Psoas muscle (tissue), 8 donors: Measurements from ENCODE around the gene SPATS2L. TPM values are rescaled to one million over a fixed set of nuclear protein-coding genes. Genes with fewer than 3 reads are reported as not detected.
"Not testable (repeated sequence)": the region's sequence is repeated elsewhere in the genome, so short reads cannot be mapped to it uniquely, and the experiment has no call there.

Source experiments
- ATAC-seq, 4 donors: fragments of 200-7000 bp; cut with Tn5 transposase; one replicate each; pipeline ENCODE4 v1.9.1; 2020; ENCODE audit warnings: moderate library complexity in 3 of 4, mild to moderate bottlenecking in 2 of 4
- DNase-seq, 2 donors: peaks; one replicate each; pipeline ENCODE4 v3.0.0-alpha.2; 2020
- H3K27ac ChIP-seq: fragments of 200-600 bp; one replicate; pipeline ENCODE4 v1.8.0; 2022
- H3K27me3 ChIP-seq, 3 donors: fragments of 200-600 bp in 1 of 3; one replicate each; pipeline versions ENCODE4 v1.6.1 to v1.8.0; 2013 to 2022; ENCODE audit warnings: low read length in 2 of 3, mild to moderate bottlenecking in 2 of 3, moderate library complexity in 1 of 3; ENCODE audit not compliant: insufficient read depth in 3 of 3
- H3K36me3 ChIP-seq, 2 donors: fragments of 200-600 bp in 1 of 2; one replicate each; pipeline versions ENCODE4 v1.6.1 to v1.8.0; 2013 to 2022; ENCODE audit warnings: low read depth in 1 of 2, mild to moderate bottlenecking in 1 of 2, moderate library complexity in 1 of 2; ENCODE audit not compliant: insufficient read depth in 1 of 2
- H3K4me1 ChIP-seq: fragments of 200-600 bp; one replicate; pipeline ENCODE4 v1.8.0; 2022
- H3K4me3 ChIP-seq: fragments of 200-600 bp; one replicate; pipeline ENCODE4 v1.8.0; 2022; ENCODE audit warnings: mild to moderate bottlenecking
- H3K9me3 ChIP-seq: fragments of 200-600 bp; one replicate; pipeline ENCODE4 v1.8.0; 2022
- WGBS, 3 donors: extraction: QIAGEN DNeasy Blood & Tissue Kit; methylation state at CpG; one replicate each; pipeline versions ENCODE4 v1.1.6 to v1.1.7; 2013; 5-methylcytosine and 5-hydroxymethylcytosine counted together
- intact Hi-C, 2 donors: fragments of 100-400 bp; cut with DNase I; formaldehyde crosslinking; loops; one replicate each; pipeline versions ENCODE4 v1.11.0 to v1.14.2; 2022
- polyA plus RNA-seq, 3 donors: library from polyadenylated mRNA; stranded (reverse); fragments of 200-250 nt; gene quantifications; one replicate each; pipeline ENCODE4 v1.2.3, GENCODE V29; 2013
- total RNA-seq, 4 donors: library from RNA; stranded (reverse); fragmentation: NEBNext Ultra II Directional in 2 of 4; extraction: Animal tissue kit (Norgen Biotek cat#: 25700) in 2 of 4; gene quantifications; one replicate each; pipeline versions ENCODE4 v1.2.1 to v1.2.4, GENCODE V29; 2021 to 2023
- TF ChIP-seq, protein P1 (sequence below): fragments of 200-600 bp; IDR thresholded peaks from one replicate; pipeline ENCODE4 v1.8.0; 2022; ENCODE audit warnings: antibody characterized with exemption
- donor health status: healthy with polysubstance abuse.
- donor health status: DM: no; HTN: no; CAD: no; lungs with moderate emphysema.
- donor health status: Bipolar disorder and iron deficiency.
- donor health status: healthy.
- donor health status: DM: yes; HTN: yes; CAD: no.
- donor health status: DM: no; HTN: no; CAD: no.
- donor health status: DM: no; HTN: no; CAD: no.
- donor health status: DM: yes; HTN: yes; CAD: no.

The SPATS2L gene
- total and polyA plus RNA-seq, 7 donors, result 34.2 to 286 (median 60.2) TPM

DNA sequence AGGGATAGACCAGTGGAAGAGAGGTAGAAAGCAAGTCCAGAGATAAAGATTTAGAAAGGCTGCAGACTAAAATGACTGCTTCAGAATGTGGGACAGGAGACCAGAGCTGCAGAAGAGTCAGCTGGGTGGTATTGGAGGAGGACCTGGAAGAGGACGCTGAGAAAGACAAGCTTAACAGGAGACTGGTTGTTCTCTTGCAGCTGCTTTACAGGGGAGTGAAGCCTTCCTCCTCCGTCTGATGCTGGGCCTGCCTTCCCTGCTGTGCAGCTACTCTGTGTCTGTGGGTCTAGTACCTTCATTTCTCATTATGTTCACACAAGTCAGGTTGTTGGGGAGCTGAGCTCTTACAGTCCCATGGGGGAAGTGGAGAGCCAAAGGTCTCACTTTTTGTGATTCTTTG, 35.7 kb downstream of the SPATS2L start:
- no peaks in the 10 kb centered on the region for H3K9me3 ChIP-seq
- H3K4me1 ChIP-seq, result peaks cover 24% of the 10 kb centered on the region
- H3K36me3 ChIP-seq, result no peaks in the 10 kb centered on the region
- TF ChIP-seq, protein P1, sequence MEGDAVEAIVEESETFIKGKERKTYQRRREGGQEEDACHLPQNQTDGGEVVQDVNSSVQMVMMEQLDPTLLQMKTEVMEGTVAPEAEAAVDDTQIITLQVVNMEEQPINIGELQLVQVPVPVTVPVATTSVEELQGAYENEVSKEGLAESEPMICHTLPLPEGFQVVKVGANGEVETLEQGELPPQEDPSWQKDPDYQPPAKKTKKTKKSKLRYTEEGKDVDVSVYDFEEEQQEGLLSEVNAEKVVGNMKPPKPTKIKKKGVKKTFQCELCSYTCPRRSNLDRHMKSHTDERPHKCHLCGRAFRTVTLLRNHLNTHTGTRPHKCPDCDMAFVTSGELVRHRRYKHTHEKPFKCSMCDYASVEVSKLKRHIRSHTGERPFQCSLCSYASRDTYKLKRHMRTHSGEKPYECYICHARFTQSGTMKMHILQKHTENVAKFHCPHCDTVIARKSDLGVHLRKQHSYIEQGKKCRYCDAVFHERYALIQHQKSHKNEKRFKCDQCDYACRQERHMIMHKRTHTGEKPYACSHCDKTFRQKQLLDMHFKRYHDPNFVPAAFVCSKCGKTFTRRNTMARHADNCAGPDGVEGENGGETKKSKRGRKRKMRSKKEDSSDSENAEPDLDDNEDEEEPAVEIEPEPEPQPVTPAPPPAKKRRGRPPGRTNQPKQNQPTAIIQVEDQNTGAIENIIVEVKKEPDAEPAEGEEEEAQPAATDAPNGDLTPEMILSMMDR, result no peak
- H3K27me3 ChIP-seq, result no peaks in the 10 kb centered on the region
- intact Hi-C loops, result no loop called here
- WGBS, 3 donors, result 50 to 67% (median 61%) methylated on average over 2 of the region's 2 CpGs
- no peak overlapping the region for H3K4me3 ChIP-seq
- ATAC-seq (no peak), DNase-seq (no peak)
- no peak overlapping the region for H3K27ac ChIP-seq

- H3K4me1 ChIP-seq, result peaks cover 24% of the 10 kb centered on the region
- ATAC-seq (no peak), DNase-seq (no peak)
- no peaks in the 10 kb centered on the region for H3K27me3 ChIP-seq
- intact Hi-C loops, result no loop called here
- no peak overlapping the region for H3K4me3 ChIP-seq
- no peaks in the 10 kb centered on the region for H3K9me3 ChIP-seq
- 84 to 93% (median 89%) methylated on average over 1 of the region's 1 CpG for WGBS, 3 donors
- TF ChIP-seq, protein P1, result no peak
- no peak overlapping the region for H3K27ac ChIP-seq
- no peaks in the 10 kb centered on the region for H3K36me3 ChIP-seq
Observed at GRCh38 chr2:200342654-200343053, 36.2 kb downstream of the SPATS2L start.

DNA sequence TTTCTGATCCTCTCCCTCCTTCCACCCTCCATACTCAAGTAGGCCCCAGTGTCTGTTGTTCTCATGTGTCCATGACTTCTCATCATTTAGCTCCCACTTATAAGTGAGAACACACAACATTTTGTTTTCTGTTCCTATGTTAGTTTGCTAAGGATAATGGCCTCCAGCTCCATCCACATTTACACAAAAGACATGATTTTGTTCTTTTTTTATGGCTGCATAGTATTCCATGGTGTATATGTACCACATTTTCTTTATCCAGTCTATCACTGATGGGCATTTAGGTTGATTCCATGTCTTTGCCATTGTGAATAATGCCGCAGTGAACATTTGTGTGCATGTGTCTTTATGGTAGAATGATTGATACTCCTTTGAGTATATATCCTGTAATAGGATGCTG, 37.7 kb downstream of the SPATS2L start:
- H3K27me3 ChIP-seq, H3K27ac ChIP-seq, H3K4me3 ChIP-seq, H3K9me3 ChIP-seq, DNase-seq, H3K36me3 ChIP-seq, intact Hi-C loops, ATAC-seq: not testable (repeated sequence)
- WGBS, 3 donors, result 95 to 96% (median 95%) methylated on average over 1 of the region's 1 CpG
- peaks cover 15% of the 10 kb centered on the region for H3K4me1 ChIP-seq

DNA sequence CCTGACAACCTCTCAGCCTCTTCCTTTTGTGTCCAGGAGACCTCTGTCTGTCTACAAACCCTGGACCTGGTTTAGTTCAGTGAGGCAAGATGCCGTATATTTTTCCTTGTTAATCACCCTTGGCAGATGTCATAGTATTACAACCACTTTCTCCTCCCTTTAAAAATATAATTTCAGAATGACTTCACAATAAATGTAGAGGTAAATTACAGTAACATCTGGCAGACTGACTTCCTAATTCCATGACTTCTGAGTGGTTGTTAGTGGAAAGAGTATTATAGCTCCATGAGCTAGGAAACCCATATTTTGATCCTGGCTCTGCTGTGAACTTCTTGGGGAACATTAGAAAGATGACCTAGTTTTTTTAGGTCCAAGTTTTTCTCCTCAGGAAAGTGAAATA, 39.5 kb downstream of the SPATS2L start:
- no peak overlapping the region for H3K27ac ChIP-seq
- intact Hi-C loops, result no loop called here
- H3K9me3 ChIP-seq, result no peaks in the 10 kb centered on the region
- H3K27me3 ChIP-seq, result no peaks in the 10 kb centered on the region
- peaks cover 6% of the 10 kb centered on the region for H3K4me1 ChIP-seq
- 8 to 38% (median 11%) methylated on average over 1 of the region's 1 CpG for WGBS, 3 donors
- H3K4me3 ChIP-seq, result no peak overlapping the region
- TF ChIP-seq, protein P1, result no peak
- no peaks in the 10 kb centered on the region for H3K36me3 ChIP-seq
- DNase-seq (no peak), ATAC-seq (no peak)

GRCh38 chr2:200347301-200347700, 40.8 kb downstream of the SPATS2L start:
- Histone ChIP-seq H3K9me3 (no peaks in the 10 kb centered on the region), H3K27me3 (no peaks in the 10 kb centered on the region), H3K4me3 (no peak overlapping the region), H3K36me3 (no peaks in the 10 kb centered on the region), H3K4me1 (peaks cover 18% of the 10 kb centered on the region), H3K27ac (no peak overlapping the region)
- ATAC-seq (no peak), DNase-seq (no peak)
- WGBS, 3 donors, result 95 to 97% (median 95%) methylated on average over 3 of the region's 3 CpGs
- intact Hi-C loops, result no loop called here
- TF ChIP-seq, protein P1, result no peak
